ENCODE data around the gene CLASP1. TPM values are rescaled to one million over a fixed set of nuclear protein-coding genes. Genes with fewer than 3 reads are reported as not detected.
A peak's percentile ranks its signal among the peaks of the same experiment; 100 is the strongest.

CLASP1 gene
- total and polyA plus RNA-seq, 4 donors: 7.5 to 50.0 (median 21.9) TPM

- Histone ChIP-seq H3K9ac (ENCODE audit: low read depth in 1 of 2, low read length in 2 of 2) (no peak overlapping the region), H3K9me3 (ENCODE audit: control insufficient read depth in 4 of 4, low read length in 3 of 4) (no peaks in the 10 kb centered on the region), H3K27ac (ENCODE audit: low read depth in 1 of 2, low read length in 2 of 2) (no peak overlapping the region), H3K4me1 (ENCODE audit: control insufficient read depth in 4 of 4, insufficient read depth in 4 of 4, low read length in 3 of 4) (peaks cover 4 to 40% (median 18%) of the 10 kb centered on the region in 4 donors), H3K27me3 (ENCODE audit: control insufficient read depth in 4 of 4, insufficient read depth in 4 of 4, low read length in 3 of 4) (no peaks in the 10 kb centered on the region), H3K4me3 (ENCODE audit: low read depth in 1 of 3, low read length in 3 of 3) (no peak overlapping the region), H3K36me3 (ENCODE audit: control insufficient read depth in 4 of 4, insufficient read depth in 3 of 4, low read depth in 1 of 4, low read length in 3 of 4) (peaks cover 4 to 13% (median 6%) of the 10 kb centered on the region in 4 donors)
- DNase-seq (ENCODE audit: low spot score): no peak
- 85% methylated on average over 5 of the region's 5 CpGs for WGBS
- no peak for TF ChIP-seq RAD21 (IDR thresholded peaks at IDR 0.05)
- TF ChIP-seq NR2F2 (IDR thresholded peaks at IDR 0.05): no peak
- no peak for TF ChIP-seq YY1 (IDR thresholded peaks at IDR 0.05)
- TF ChIP-seq TAF1 (conservative IDR thresholded peaks at IDR 0.05): no peak
- no peak for TF ChIP-seq ATF3 (IDR thresholded peaks at IDR 0.05)
- no peak for TF ChIP-seq GABPA (IDR thresholded peaks at IDR 0.05 in 1 of 2, conservative IDR thresholded peaks at IDR 0.05 in 1 of 2)
- TF ChIP-seq REST (IDR thresholded peaks at IDR 0.05): no peak
- TF ChIP-seq JUND (IDR thresholded peaks at IDR 0.05): no peak
Observed at GRCh38 chr2:121420486-121420885, 228.8 kb downstream of the CLASP1 start.

- Histone ChIP-seq H3K36me3 (ENCODE audit: control insufficient read depth in 4 of 4, insufficient read depth in 3 of 4, low read depth in 1 of 4, low read length in 3 of 4) (peaks cover 0 to 10% (median 6%) of the 10 kb centered on the region in 4 donors), H3K9ac (ENCODE audit: low read depth in 1 of 2, low read length in 2 of 2) (no peak overlapping the region), H3K4me1 (ENCODE audit: control insufficient read depth in 4 of 4, insufficient read depth in 4 of 4, low read length in 3 of 4) (peaks cover 4 to 40% (median 18%) of the 10 kb centered on the region in 4 donors), H3K4me3 (ENCODE audit: low read depth in 1 of 3, low read length in 3 of 3) (peak overlapping the region; percentile 42 to 55 (median 50)), H3K9me3 (ENCODE audit: control insufficient read depth in 4 of 4, low read length in 3 of 4) (no peaks in the 10 kb centered on the region), H3K27me3 (ENCODE audit: control insufficient read depth in 4 of 4, insufficient read depth in 4 of 4, low read length in 3 of 4) (no peaks in the 10 kb centered on the region), H3K27ac (ENCODE audit: low read depth in 1 of 2, low read length in 2 of 2) (peak overlapping the region; percentile 62 to 76)
- peak; percentile 26 to 50 for TF ChIP-seq HNF4A (conservative IDR thresholded peaks at IDR 0.05)
- TF ChIP-seq FOXA2 (IDR thresholded peaks at IDR 0.05): no peak
- TF ChIP-seq YY1 (IDR thresholded peaks at IDR 0.05): no peak
- TF ChIP-seq RAD21 (IDR thresholded peaks at IDR 0.05): peak; percentile 7 to 40
- TF ChIP-seq ZBTB33 (IDR thresholded peaks at IDR 0.05): no peak
- TF ChIP-seq ATF3 (IDR thresholded peaks at IDR 0.05): no peak
- peak; percentile 11 for TF ChIP-seq CTCF (IDR thresholded peaks at IDR 0.05; ENCODE audit: low read depth, low read length, missing input control)
- no peak for TF ChIP-seq MAX (IDR thresholded peaks at IDR 0.05)
- no peak for TF ChIP-seq REST (IDR thresholded peaks at IDR 0.05)
- peak; percentile 49 for TF ChIP-seq SP1 (IDR thresholded peaks at IDR 0.05)
- no peak for TF ChIP-seq NR2F2 (IDR thresholded peaks at IDR 0.05)
- TF ChIP-seq EGR1 (IDR thresholded peaks at IDR 0.05; ENCODE audit: low read depth in 2 of 2): no peak
- TF ChIP-seq HNF4G (IDR thresholded peaks at IDR 0.05): peak; percentile 25
- TF ChIP-seq JUND (IDR thresholded peaks at IDR 0.05): peak in 1 of 2 donors; percentile 48
- TF ChIP-seq TAF1 (conservative IDR thresholded peaks at IDR 0.05): peak; percentile 79
- peak; percentile 18 to 57 for TF ChIP-seq RXRA (IDR thresholded peaks at IDR 0.05)
- TF ChIP-seq GABPA (IDR thresholded peaks at IDR 0.05 in 1 of 2, conservative IDR thresholded peaks at IDR 0.05 in 1 of 2): no peak
- no peak for TF ChIP-seq FOXA1 (IDR thresholded peaks at IDR 0.05)
- no peak for DNase-seq (ENCODE audit: low spot score)
- 44% methylated on average over 3 of the region's 3 CpGs for WGBS
Observed at GRCh38 chr2:121419081-121419699, 230.1 kb downstream of the CLASP1 start.
